Measurements from ENCODE around the gene NGF. TPM values are rescaled to one million over a fixed set of nuclear protein-coding genes. Genes with fewer than 3 reads are reported as not detected.
"Not testable (repeated sequence)": the region's sequence is repeated elsewhere in the genome, so short reads cannot be mapped to it uniquely, and the experiment has no call there.

Gene NGF
- total RNA-seq, 1 donor from 2014 or later: not detected

GRCh38 chr1:115373305-115373704 lies 35.3 kb upstream of the NGF start:
- Mint-ChIP-seq H3K9me3 (no peaks in the 10 kb centered on the region), H3K27ac (no peak overlapping the region), H3K4me3 (no peak overlapping the region), H3K36me3 (ENCODE audit: low read depth) (no peaks in the 10 kb centered on the region), H3K27me3 (no peaks in the 10 kb centered on the region), H3K4me1 (no peaks in the 10 kb centered on the region)
- no peak for DNase-seq
- no peak for ATAC-seq (ENCODE audit: low read depth)
- CTCF ChIA-PET: no interaction called here
- TF ChIP-seq CTCF (IDR thresholded peaks at IDR 0.05): no peak
- POLR2A ChIA-PET: no interaction called here
- intact Hi-C loops (cut with micrococcal nuclease): no loop called here

GRCh38 chr1:115365738-115366137 lies 27.7 kb upstream of the NGF start:
- Mint-ChIP-seq H3K4me1 (no peaks in the 10 kb centered on the region), H3K9me3 (peaks cover 6% of the 10 kb centered on the region), H3K4me3 (no peak overlapping the region), H3K27ac (no peak overlapping the region), H3K27me3 (no peaks in the 10 kb centered on the region), H3K36me3 (ENCODE audit: low read depth) (no peaks in the 10 kb centered on the region)
- ChIA-PET POLR2A (no interaction called here), CTCF (no interaction called here)
- DNase-seq (no peak), ATAC-seq (ENCODE audit: low read depth) (no peak)
- no peak for TF ChIP-seq CTCF (IDR thresholded peaks at IDR 0.05)
- intact Hi-C loops (cut with micrococcal nuclease): no loop called here

DNA sequence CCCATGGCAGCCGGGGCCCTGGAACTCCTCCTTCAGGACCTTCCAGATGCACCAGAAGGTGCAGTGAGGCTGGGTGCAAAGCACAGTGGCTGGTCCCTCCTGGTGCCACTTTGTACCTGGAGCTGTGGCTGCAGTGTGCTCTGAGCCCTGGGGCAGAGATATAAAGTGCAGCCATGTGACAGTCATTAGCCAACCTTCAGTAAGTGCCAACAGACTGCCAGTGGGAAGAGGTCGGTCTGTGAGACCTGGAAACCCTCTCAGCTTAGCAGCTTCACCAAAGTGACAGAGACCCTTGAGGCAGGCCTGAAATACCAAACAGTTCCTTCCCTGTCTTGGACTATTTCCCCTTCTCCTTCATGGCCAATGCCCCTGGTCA lies 26.7 kb upstream of the NGF start:
- Mint-ChIP-seq H3K9me3 (peaks cover 6% of the 10 kb centered on the region), H3K4me3 (no peak overlapping the region), H3K4me1 (no peaks in the 10 kb centered on the region), H3K27me3 (no peaks in the 10 kb centered on the region), H3K27ac (no peak overlapping the region), H3K36me3 (ENCODE audit: low read depth) (no peaks in the 10 kb centered on the region)
- POLR2A ChIA-PET: no interaction called here
- intact Hi-C loops (cut with micrococcal nuclease): no loop called here
- TF ChIP-seq CTCF (IDR thresholded peaks at IDR 0.05): no peak
- CTCF ChIA-PET: no interaction called here
- DNase-seq (no peak), ATAC-seq (ENCODE audit: low read depth) (no peak)

GRCh38 chr1:115364046-115364779 lies 26.2 kb upstream of the NGF start:
- ChIA-PET CTCF (no interaction called here), POLR2A (no interaction called here)
- Mint-ChIP-seq H3K4me3 (no peak overlapping the region), H3K27me3 (no peaks in the 10 kb centered on the region), H3K27ac (no peak overlapping the region), H3K36me3 (ENCODE audit: low read depth) (no peaks in the 10 kb centered on the region), H3K4me1 (no peaks in the 10 kb centered on the region), H3K9me3 (peaks cover 6% of the 10 kb centered on the region)
- TF ChIP-seq CTCF (IDR thresholded peaks at IDR 0.05): no peak
- ATAC-seq (ENCODE audit: low read depth) (no peak), DNase-seq (no peak)
- intact Hi-C loops (cut with micrococcal nuclease): no loop called here

- DNase-seq: no peak
- Mint-ChIP-seq H3K36me3 (ENCODE audit: low read depth) (no peaks in the 10 kb centered on the region), H3K27ac (no peak overlapping the region), H3K9me3 (peaks cover 6% of the 10 kb centered on the region), H3K27me3 (no peaks in the 10 kb centered on the region), H3K4me1 (no peaks in the 10 kb centered on the region), H3K4me3 (no peak overlapping the region)
- ChIA-PET CTCF (no interaction called here), POLR2A (no interaction called here)
- ATAC-seq (ENCODE audit: low read depth): no peak
- no peak for TF ChIP-seq CTCF (IDR thresholded peaks at IDR 0.05)
- intact Hi-C loops (cut with micrococcal nuclease): no loop called here
Observed at GRCh38 chr1:115363171-115363570, 25.1 kb upstream of the NGF start.

- ATAC-seq (ENCODE audit: low read depth); POLR2A ChIA-PET; H3K4me1 Mint-ChIP-seq; H3K27me3 Mint-ChIP-seq; intact Hi-C loops (cut with micrococcal nuclease); CTCF ChIA-PET; H3K9me3 Mint-ChIP-seq; H3K27ac Mint-ChIP-seq; H3K36me3 Mint-ChIP-seq (ENCODE audit: low read depth); H3K4me3 Mint-ChIP-seq; DNase-seq: not testable (repeated sequence)
Observed at GRCh38 chr1:115360505-115361129, 22.6 kb upstream of the NGF start.

- POLR2A ChIA-PET; H3K4me1 Mint-ChIP-seq; H3K27me3 Mint-ChIP-seq; DNase-seq; ATAC-seq (ENCODE audit: low read depth); H3K9me3 Mint-ChIP-seq; CTCF ChIA-PET; intact Hi-C loops (cut with micrococcal nuclease); H3K27ac Mint-ChIP-seq; H3K4me3 Mint-ChIP-seq; H3K36me3 Mint-ChIP-seq (ENCODE audit: low read depth): not testable (repeated sequence)
Observed at GRCh38 chr1:115359787-115360452, 21.9 kb upstream of the NGF start.

Data from activated B cell treated with CpG ODN at 0.5 μM for 24 hours (primary cell).